ENCODE data around the gene EPHB4. TPM values are rescaled to one million over a fixed set of nuclear protein-coding genes. Genes with fewer than 3 reads are reported as not detected.

EPHB4 gene
- total RNA-seq, 1 experiment from 2014 or later, result 120 TPM

- ATAC-seq (no peak), DNase-seq (ENCODE audit: low spot score) (no peak)
- Mint-ChIP-seq H3K9me3 (no peaks in the 10 kb centered on the region), H3K36me3 (peaks cover under 1% of the 10 kb centered on the region; the same call in 1 of the 2 replicates), H3K27ac (0 out of 2 replicates have a peak overlapping the region, but pooled peaks have one; percentile 52), H3K27me3 (ENCODE audit: low read depth) (no peaks in the 10 kb centered on the region), H3K4me1 (peaks cover 44% of the 10 kb centered on the region), H3K4me3 (no peak overlapping the region)
- CTCF ChIA-PET, result no interaction called here
- TF ChIP-seq NFATC4 (CRISPR knock-in tag; IDR thresholded peaks at IDR 0.05), result no peak
- TF ChIP-seq, protein P1, sequence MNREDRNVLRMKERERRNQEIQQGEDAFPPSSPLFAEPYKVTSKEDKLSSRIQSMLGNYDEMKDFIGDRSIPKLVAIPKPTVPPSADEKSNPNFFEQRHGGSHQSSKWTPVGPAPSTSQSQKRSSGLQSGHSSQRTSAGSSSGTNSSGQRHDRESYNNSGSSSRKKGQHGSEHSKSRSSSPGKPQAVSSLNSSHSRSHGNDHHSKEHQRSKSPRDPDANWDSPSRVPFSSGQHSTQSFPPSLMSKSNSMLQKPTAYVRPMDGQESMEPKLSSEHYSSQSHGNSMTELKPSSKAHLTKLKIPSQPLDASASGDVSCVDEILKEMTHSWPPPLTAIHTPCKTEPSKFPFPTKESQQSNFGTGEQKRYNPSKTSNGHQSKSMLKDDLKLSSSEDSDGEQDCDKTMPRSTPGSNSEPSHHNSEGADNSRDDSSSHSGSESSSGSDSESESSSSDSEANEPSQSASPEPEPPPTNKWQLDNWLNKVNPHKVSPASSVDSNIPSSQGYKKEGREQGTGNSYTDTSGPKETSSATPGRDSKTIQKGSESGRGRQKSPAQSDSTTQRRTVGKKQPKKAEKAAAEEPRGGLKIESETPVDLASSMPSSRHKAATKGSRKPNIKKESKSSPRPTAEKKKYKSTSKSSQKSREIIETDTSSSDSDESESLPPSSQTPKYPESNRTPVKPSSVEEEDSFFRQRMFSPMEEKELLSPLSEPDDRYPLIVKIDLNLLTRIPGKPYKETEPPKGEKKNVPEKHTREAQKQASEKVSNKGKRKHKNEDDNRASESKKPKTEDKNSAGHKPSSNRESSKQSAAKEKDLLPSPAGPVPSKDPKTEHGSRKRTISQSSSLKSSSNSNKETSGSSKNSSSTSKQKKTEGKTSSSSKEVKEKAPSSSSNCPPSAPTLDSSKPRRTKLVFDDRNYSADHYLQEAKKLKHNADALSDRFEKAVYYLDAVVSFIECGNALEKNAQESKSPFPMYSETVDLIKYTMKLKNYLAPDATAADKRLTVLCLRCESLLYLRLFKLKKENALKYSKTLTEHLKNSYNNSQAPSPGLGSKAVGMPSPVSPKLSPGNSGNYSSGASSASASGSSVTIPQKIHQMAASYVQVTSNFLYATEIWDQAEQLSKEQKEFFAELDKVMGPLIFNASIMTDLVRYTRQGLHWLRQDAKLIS (CRISPR knock-in tag; IDR thresholded peaks at IDR 0.05; ENCODE audit: borderline replicate concordance), result no peak
- TF ChIP-seq ZNF317 (CRISPR knock-in tag; IDR thresholded peaks at IDR 0.05; ENCODE audit: borderline replicate concordance, low read depth), result no peak
- no peak for TF ChIP-seq NFE2L1 (CRISPR knock-in tag; IDR thresholded peaks at IDR 0.05)
- no peak for TF ChIP-seq ZNF396 (CRISPR knock-in tag; IDR thresholded peaks at IDR 0.05; ENCODE audit: borderline replicate concordance)
- no peak for TF ChIP-seq GTF2I (CRISPR knock-in tag; conservative IDR thresholded peaks at IDR 0.05)
- TF ChIP-seq MYBL2 (CRISPR knock-in tag; IDR thresholded peaks at IDR 0.05), result no peak
- TF ChIP-seq, protein P2, sequence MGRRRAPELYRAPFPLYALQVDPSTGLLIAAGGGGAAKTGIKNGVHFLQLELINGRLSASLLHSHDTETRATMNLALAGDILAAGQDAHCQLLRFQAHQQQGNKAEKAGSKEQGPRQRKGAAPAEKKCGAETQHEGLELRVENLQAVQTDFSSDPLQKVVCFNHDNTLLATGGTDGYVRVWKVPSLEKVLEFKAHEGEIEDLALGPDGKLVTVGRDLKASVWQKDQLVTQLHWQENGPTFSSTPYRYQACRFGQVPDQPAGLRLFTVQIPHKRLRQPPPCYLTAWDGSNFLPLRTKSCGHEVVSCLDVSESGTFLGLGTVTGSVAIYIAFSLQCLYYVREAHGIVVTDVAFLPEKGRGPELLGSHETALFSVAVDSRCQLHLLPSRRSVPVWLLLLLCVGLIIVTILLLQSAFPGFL (CRISPR knock-in tag; IDR thresholded peaks at IDR 0.05; ENCODE audit: borderline replicate concordance), result no peak
- TF ChIP-seq NFYB (CRISPR knock-in tag; conservative IDR thresholded peaks at IDR 0.05; ENCODE audit: low read depth), result no peak
- TF ChIP-seq GRHL2 (CRISPR knock-in tag; IDR thresholded peaks at IDR 0.05; ENCODE audit: insufficient replicate concordance, severe bottlenecking), result no peak
- no peak for TF ChIP-seq FOXJ3 (CRISPR knock-in tag; IDR thresholded peaks at IDR 0.05; ENCODE audit: borderline replicate concordance)
- TF ChIP-seq ZNF138 (CRISPR knock-in tag; conservative IDR thresholded peaks at IDR 0.05), result no peak
- TF ChIP-seq ZSCAN18 (CRISPR knock-in tag; IDR thresholded peaks at IDR 0.05), result no peak
- no peak for TF ChIP-seq NR1H2 (CRISPR knock-in tag; IDR thresholded peaks at IDR 0.05)
- no peak for TF ChIP-seq ATF6 (CRISPR knock-in tag; IDR thresholded peaks at IDR 0.05)
- no peak for TF ChIP-seq ZNF263 (CRISPR knock-in tag; IDR thresholded peaks at IDR 0.05; ENCODE audit: low read depth)
- no peak for TF ChIP-seq ERG (CRISPR knock-in tag; IDR thresholded peaks at IDR 0.05)
- no peak for TF ChIP-seq JUN (CRISPR knock-in tag; IDR thresholded peaks at IDR 0.05)
- TF ChIP-seq, protein P3, sequence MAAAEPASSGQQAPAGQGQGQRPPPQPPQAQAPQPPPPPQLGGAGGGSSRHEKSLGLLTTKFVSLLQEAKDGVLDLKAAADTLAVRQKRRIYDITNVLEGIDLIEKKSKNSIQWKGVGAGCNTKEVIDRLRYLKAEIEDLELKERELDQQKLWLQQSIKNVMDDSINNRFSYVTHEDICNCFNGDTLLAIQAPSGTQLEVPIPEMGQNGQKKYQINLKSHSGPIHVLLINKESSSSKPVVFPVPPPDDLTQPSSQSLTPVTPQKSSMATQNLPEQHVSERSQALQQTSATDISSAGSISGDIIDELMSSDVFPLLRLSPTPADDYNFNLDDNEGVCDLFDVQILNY (CRISPR knock-in tag; IDR thresholded peaks at IDR 0.05), result no peak
- TF ChIP-seq OVOL2 (CRISPR knock-in tag; IDR thresholded peaks at IDR 0.05; ENCODE audit: borderline replicate concordance), result no peak
- POLR2A ChIA-PET, result no interaction called here
These were observed 12.0 kb upstream of the EPHB4 start for GRCh38 chr7:100839361-100839760.
